GM12878 (cell line): ENCODE results near the gene COL17A1. TPM values are rescaled to one million over a fixed set of nuclear protein-coding genes. Genes with fewer than 3 reads are reported as not detected.

Source experiments
- BMI1 ChIP-seq: fragments of 450-650 bp; IDR thresholded peaks from 2 replicates; pipeline ENCODE4 v1.6.1; 2016; ENCODE audit warnings: mild to moderate bottlenecking, moderate library complexity, borderline replicate concordance
- HDAC2 ChIP-seq: fragments of 200-600 bp; sonication (generic); IDR thresholded peaks from 2 replicates; pipeline ENCODE4 v1.6.1; 2017
- HSF1 ChIP-seq: fragments of 150-350 bp; IDR thresholded peaks from 2 replicates; pipeline ENCODE4 v1.6.1; 2014; ENCODE audit warnings: mild to moderate bottlenecking, low read depth, low read length
- JUNB ChIP-seq: IDR thresholded peaks from 2 replicates; pipeline ENCODE4 v1.6.1; 2016; ENCODE audit warnings: antibody characterized with exemption, mild to moderate bottlenecking
- JUND ChIP-seq: IDR thresholded peaks from 2 replicates; pipeline ENCODE4 v1.6.1; 2012; ENCODE audit warnings: low read depth, mild to moderate bottlenecking, low read length, improper control_type of control experiment, moderate library complexity
- MYC ChIP-seq: IDR thresholded peaks from 2 replicates; pipeline ENCODE4 v1.6.1; 2011; ENCODE audit warnings: mild to moderate bottlenecking, low read length, moderate library complexity, inconsistent platforms; ENCODE audit not compliant: insufficient read depth, insufficient replicate concordance, insufficient read length, severe bottlenecking
- NR2F1 ChIP-seq: fragments of 450-650 bp; conservative IDR thresholded peaks from 2 replicates; pipeline ENCODE4 v1.6.1; 2017; ENCODE audit warnings: mild to moderate bottlenecking
- SMC3 ChIP-seq: IDR thresholded peaks from 2 replicates; pipeline ENCODE4 v1.6.1; 2011; ENCODE audit warnings: low read length, improper control_type of control experiment, borderline replicate concordance
- SUZ12 ChIP-seq: fragments of 200-600 bp; sonication (generic); IDR thresholded peaks from one replicate; pipeline ENCODE4 v1.6.1; 2018; ENCODE audit warnings: antibody characterized with exemption, mild to moderate bottlenecking; ENCODE audit not compliant: unreplicated experiment
- ZBTB11 ChIP-seq: fragments of 450-650 bp; formaldehyde crosslinking; IDR thresholded peaks from 2 replicates; pipeline ENCODE4 v1.5.0; 2022; ENCODE audit warnings: mild to moderate bottlenecking, missing genetic modification characterization
- polyA plus RNA-seq, 11 experiments: library from polyadenylated mRNA; depleted of rRNA in 4 of 11; unstranded in 6 of 11; stranded (reverse) in 5 of 11; fragments of >200 nt; fragmentation: Nextera tagmentation in 4 of 11; fragmentation: Illumina TruSeq in 1 of 11; extraction: Ambion mirVana in 4 of 11; extraction: Trizol in 1 of 11; gene quantifications; 1 replicate in 1 of 11; 2 replicates in 10 of 11; pipeline versions ENCODE4 v1.2.1 to v1.2.3, GENCODE V29; 2011 to 2016; ENCODE audit warnings: inconsistent platforms in 2 of 11, missing spikeins in 2 of 11, low read depth in 1 of 11
- total RNA-seq, 4 experiments: library from RNA; depleted of rRNA in 3 of 4; stranded (reverse); fragments of >200 nt in 3 of 4; fragmentation: Illumina TruSeq in 1 of 4; extraction: Trizol in 1 of 4; gene quantifications; 2 replicates each; pipeline versions ENCODE4 v1.2.1 to v1.2.3, GENCODE V29; 2013 to 2021

COL17A1 gene
- total and polyA plus RNA-seq, 10 of the 15 experiments (the other 5 are each of a cell fraction or from before 2014, with no cell fraction given), result 0.08 to 0.22 TPM; not detected in 8

GRCh38 chr10:104066945-104067344, 18.7 kb downstream of the COL17A1 start (continued):
- TF ChIP-seq ZBTB11 (CRISPR knock-in tag), result no peak
- no peak for TF ChIP-seq HDAC2
- TF ChIP-seq BMI1, result no peak
- TF ChIP-seq SUZ12, result no peak
- TF ChIP-seq HSF1, result no peak
- no peak for TF ChIP-seq JUND
- TF ChIP-seq JUNB, result no peak
- no peak for TF ChIP-seq NR2F1
- TF ChIP-seq SMC3, result no peak
- no peak for TF ChIP-seq MYC
- TF ChIP-seq, all 136 proteins: peak for 0
